HepG2 (cell line): ENCODE results near the gene AGPAT2. TPM values are rescaled to one million over a fixed set of nuclear protein-coding genes. Genes with fewer than 3 reads are reported as not detected.
A peak's percentile ranks its signal among the peaks of the same experiment; 100 is the strongest.

ENCODE experiments used
- CHCHD3 ChIP-seq: sonication (generic); formaldehyde crosslinking; IDR thresholded peaks from 2 replicates; pipeline ENCODE4 v1.8.0; 2022; ENCODE audit warnings: mild to moderate bottlenecking, missing genetic modification reagents, moderate library complexity
- MTA1 ChIP-seq: sonication (generic); formaldehyde crosslinking; IDR thresholded peaks from 2 replicates; pipeline ENCODE4 v1.4.0; 2020; ENCODE audit warnings: missing genetic modification reagents, mild to moderate bottlenecking, borderline replicate concordance
- NR2F1 ChIP-seq, 2 experiments: fragments of 450-650 bp in 1 of 2; formaldehyde crosslinking in 1 of 2; IDR thresholded peaks; 2 replicates each; pipeline versions ENCODE4 v1.5.0 to v1.6.1; 2016 to 2020; ENCODE audit warnings: mild to moderate bottlenecking in 1 of 2, missing compliant biosample characterization in 1 of 2, missing genetic modification reagents in 1 of 2, moderate library complexity in 1 of 2
- NR3C1 ChIP-seq: sonication (generic); formaldehyde crosslinking; IDR thresholded peaks from 2 replicates; pipeline ENCODE4 v1.4.0; 2020; ENCODE audit warnings: missing genetic modification reagents
- SNAPC5 ChIP-seq: sonication (generic); formaldehyde crosslinking; IDR thresholded peaks from 2 replicates; pipeline ENCODE4 v1.8.1; 2023; ENCODE audit warnings: mild to moderate bottlenecking, missing genetic modification reagents, borderline replicate concordance
- STAG1 ChIP-seq: sonication (generic); formaldehyde crosslinking; IDR thresholded peaks from 2 replicates; pipeline ENCODE4 v1.4.0; 2020; ENCODE audit warnings: missing genetic modification reagents
- TFAP4 ChIP-seq: sonication (generic); IDR thresholded peaks from 2 replicates; pipeline ENCODE4 v1.6.1; 2016; ENCODE audit warnings: low read depth, borderline replicate concordance
- TMF1 ChIP-seq: sonication (generic); formaldehyde crosslinking; IDR thresholded peaks from 2 replicates; pipeline ENCODE4 v1.8.1; 2022; ENCODE audit warnings: low read depth, missing genetic modification reagents
- YEATS2 ChIP-seq: sonication (generic); formaldehyde crosslinking; IDR thresholded peaks from 2 replicates; pipeline ENCODE4 v1.4.0; 2020; ENCODE audit warnings: missing genetic modification reagents, borderline replicate concordance
- ZBTB21 ChIP-seq: sonication (generic); formaldehyde crosslinking; IDR thresholded peaks from 2 replicates; pipeline ENCODE4 v1.4.0; 2020; ENCODE audit warnings: missing genetic modification reagents
- ZNF574 ChIP-seq: sonication (generic); formaldehyde crosslinking; IDR thresholded peaks from 2 replicates; pipeline ENCODE4 v1.4.0; 2020; ENCODE audit warnings: missing genetic modification reagents
- ZNF713 ChIP-seq: sonication (generic); formaldehyde crosslinking; IDR thresholded peaks from 2 replicates; pipeline ENCODE4 v1.4.0; 2020; ENCODE audit warnings: mild to moderate bottlenecking, missing genetic modification reagents
- ZNF83 ChIP-seq: sonication (generic); formaldehyde crosslinking; IDR thresholded peaks from 2 replicates; pipeline ENCODE4 v1.4.0; 2020; ENCODE audit warnings: missing genetic modification reagents, mild to moderate bottlenecking, borderline replicate concordance
- polyA plus RNA-seq, 8 experiments: library from polyadenylated mRNA; depleted of rRNA in 3 of 8; stranded (reverse) in 7 of 8; unstranded in 1 of 8; fragments of >200 nt; fragmentation: Illumina TruSeq in 4 of 8; extraction: Trizol in 4 of 8; gene quantifications; 2 replicates each; pipeline versions ENCODE4 v1.2.1 to v1.2.3, GENCODE V29; 2011 to 2016; ENCODE audit warnings: low read depth in 4 of 8, missing spikeins in 1 of 8, mixed read lengths in 1 of 8; ENCODE audit not compliant: insufficient read depth in 1 of 8
- total RNA-seq, 5 experiments: library from RNA; depleted of rRNA; stranded (reverse); fragments of >200 nt; fragmentation: Illumina TruSeq; extraction: Trizol; gene quantifications; 2 replicates each; pipeline ENCODE4 v1.2.3, GENCODE V29; 2016; ENCODE audit warnings: low read depth in 1 of 5
- TF ChIP-seq, protein P1 (sequence below): sonication (generic); formaldehyde crosslinking; IDR thresholded peaks from 2 replicates; pipeline ENCODE4 v1.5.0; 2020; ENCODE audit warnings: missing genetic modification reagents
- TF ChIP-seq, protein P2 (sequence below): sonication (generic); formaldehyde crosslinking; IDR thresholded peaks from 2 replicates; pipeline ENCODE4 v1.5.1; 2020; ENCODE audit warnings: mild to moderate bottlenecking, missing genetic modification reagents, borderline replicate concordance

AGPAT2 gene
- total and polyA plus RNA-seq, 2 of the 13 experiments (the other 11 are each of a cell fraction or from before 2014, with no cell fraction given) = 3.9 to 25.8 TPM

DNA sequence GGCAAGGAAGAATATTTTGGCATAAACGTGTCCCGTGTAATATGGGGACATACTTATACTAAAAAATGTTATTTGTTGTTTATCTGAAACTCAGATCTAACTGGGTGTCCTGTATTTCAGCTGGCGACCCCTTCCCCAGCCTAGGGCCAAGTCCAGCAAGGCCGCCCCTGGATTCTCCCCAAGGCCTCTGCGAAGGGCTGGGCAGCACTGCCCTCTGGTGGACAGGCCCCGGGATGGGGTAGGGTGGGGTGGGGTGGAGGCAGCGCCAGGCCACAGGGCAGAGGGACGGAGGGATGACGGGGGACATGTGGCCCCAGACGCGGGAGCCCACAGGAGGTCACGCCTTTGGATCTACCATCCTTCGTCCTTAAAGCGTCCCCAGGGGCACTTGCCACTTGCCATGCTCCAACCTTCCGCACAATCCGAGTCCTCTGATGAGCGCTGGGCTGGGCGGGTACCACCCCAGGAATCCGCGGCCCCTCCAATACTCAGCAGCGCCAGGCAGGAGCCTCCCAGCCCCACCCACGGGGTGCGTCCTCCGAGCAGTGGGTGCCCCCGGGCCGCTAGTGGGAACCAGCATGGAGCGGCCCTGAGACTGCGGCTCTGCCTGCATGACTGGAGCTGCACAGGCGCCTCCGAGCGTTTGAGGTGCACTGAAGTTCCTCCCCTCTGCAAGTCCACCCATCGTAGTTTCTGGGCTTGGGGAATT lies 7.1 kb upstream of the AGPAT2 start (continued):
- TF ChIP-seq SNAPC5 (CRISPR knock-in tag) (no peak), YEATS2 (CRISPR knock-in tag) (peak; percentile 29; the same call in 1 of the 2 replicates), CHCHD3 (CRISPR knock-in tag) (no peak), ZBTB21 (CRISPR knock-in tag) (no peak), TFAP4 (no peak), TMF1 (no peak), STAG1 (CRISPR knock-in tag) (peak; percentile 76), NR3C1 (no peak), MTA1 (CRISPR knock-in tag) (no peak), ZNF83 (no peak), ZNF574 (CRISPR knock-in tag) (no peak), ZNF713 (CRISPR knock-in tag) (no peak), NR2F1 (CRISPR knock-in tag; IDR thresholded peaks at IDR 0.05) (no peak)
- TF ChIP-seq, protein P1, sequence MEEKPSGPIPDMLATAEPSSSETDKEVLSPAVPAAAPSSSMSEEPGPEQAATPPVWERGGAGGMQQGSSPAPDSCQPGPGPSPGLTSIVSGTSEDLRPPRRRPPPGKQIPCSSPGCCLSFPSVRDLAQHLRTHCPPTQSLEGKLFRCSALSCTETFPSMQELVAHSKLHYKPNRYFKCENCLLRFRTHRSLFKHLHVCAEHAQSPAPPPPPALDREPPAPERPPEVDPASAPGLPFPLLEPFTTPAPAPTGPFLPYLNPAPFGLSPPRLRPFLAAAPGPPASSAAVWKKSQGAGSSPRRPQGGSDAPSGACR (CRISPR knock-in tag) = no peak
- TF ChIP-seq, protein P2, sequence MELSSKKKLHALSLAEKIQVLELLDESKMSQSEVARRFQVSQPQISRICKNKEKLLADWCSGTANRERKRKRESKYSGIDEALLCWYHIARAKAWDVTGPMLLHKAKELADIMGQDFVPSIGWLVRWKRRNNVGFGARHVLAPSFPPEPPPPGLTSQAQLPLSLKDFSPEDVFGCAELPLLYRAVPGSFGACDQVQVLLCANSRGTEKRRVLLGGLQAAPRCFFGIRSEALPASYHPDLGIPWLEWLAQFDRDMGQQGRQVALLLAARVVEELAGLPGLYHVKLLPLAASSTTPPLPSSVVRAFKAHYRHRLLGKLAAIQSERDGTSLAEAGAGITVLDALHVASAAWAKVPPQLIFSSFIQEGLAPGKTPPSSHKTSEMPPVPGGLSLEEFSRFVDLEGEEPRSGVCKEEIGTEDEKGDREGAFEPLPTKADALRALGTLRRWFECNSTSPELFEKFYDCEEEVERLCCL (CRISPR knock-in tag) = no peak
